ENCODE measurements around the gene LTBP2. TPM values are rescaled to one million over a fixed set of nuclear protein-coding genes. Genes with fewer than 3 reads are reported as not detected.

The LTBP2 gene
- total and polyA plus RNA-seq, 2 of the 13 experiments (the other 11 are each of a cell fraction or from before 2014, with no cell fraction given): 0.20 to 0.41 TPM

- TF ChIP-seq ZNF607 (CRISPR knock-in tag; IDR thresholded peaks at IDR 0.05; ENCODE audit: borderline replicate concordance): no peak
- TF ChIP-seq RFX1 (IDR thresholded peaks at IDR 0.05): no peak
- no peak for TF ChIP-seq BRCA1 (CRISPR knock-in tag; IDR thresholded peaks at IDR 0.05)
- no peak for TF ChIP-seq ZNF275 (CRISPR knock-in tag; IDR thresholded peaks at IDR 0.05; ENCODE audit: borderline replicate concordance)
- no peak for TF ChIP-seq GABPB1 (CRISPR knock-in tag; IDR thresholded peaks at IDR 0.05)
- TF ChIP-seq FOXA1 (IDR thresholded peaks at IDR 0.05): no peak
- no peak; the same call in 1 of the 2 replicates for TF ChIP-seq FOXA1 (CRISPR knock-in tag; IDR thresholded peaks at IDR 0.05)
- no peak for TF ChIP-seq ZBTB44 (CRISPR knock-in tag; IDR thresholded peaks at IDR 0.05)
- TF ChIP-seq HCFC1 (IDR thresholded peaks at IDR 0.05; ENCODE audit: low read depth, low read length): no peak
- TF ChIP-seq TEAD3 (CRISPR knock-in tag; optimal IDR thresholded peaks at IDR 0.05; ENCODE audit: borderline replicate concordance): peak; percentile 49
- TF ChIP-seq, protein P1, sequence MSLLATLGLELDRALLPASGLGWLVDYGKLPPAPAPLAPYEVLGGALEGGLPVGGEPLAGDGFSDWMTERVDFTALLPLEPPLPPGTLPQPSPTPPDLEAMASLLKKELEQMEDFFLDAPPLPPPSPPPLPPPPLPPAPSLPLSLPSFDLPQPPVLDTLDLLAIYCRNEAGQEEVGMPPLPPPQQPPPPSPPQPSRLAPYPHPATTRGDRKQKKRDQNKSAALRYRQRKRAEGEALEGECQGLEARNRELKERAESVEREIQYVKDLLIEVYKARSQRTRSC (CRISPR knock-in tag; IDR thresholded peaks at IDR 0.05; ENCODE audit: low read depth): no peak
- TF ChIP-seq, protein P2, sequence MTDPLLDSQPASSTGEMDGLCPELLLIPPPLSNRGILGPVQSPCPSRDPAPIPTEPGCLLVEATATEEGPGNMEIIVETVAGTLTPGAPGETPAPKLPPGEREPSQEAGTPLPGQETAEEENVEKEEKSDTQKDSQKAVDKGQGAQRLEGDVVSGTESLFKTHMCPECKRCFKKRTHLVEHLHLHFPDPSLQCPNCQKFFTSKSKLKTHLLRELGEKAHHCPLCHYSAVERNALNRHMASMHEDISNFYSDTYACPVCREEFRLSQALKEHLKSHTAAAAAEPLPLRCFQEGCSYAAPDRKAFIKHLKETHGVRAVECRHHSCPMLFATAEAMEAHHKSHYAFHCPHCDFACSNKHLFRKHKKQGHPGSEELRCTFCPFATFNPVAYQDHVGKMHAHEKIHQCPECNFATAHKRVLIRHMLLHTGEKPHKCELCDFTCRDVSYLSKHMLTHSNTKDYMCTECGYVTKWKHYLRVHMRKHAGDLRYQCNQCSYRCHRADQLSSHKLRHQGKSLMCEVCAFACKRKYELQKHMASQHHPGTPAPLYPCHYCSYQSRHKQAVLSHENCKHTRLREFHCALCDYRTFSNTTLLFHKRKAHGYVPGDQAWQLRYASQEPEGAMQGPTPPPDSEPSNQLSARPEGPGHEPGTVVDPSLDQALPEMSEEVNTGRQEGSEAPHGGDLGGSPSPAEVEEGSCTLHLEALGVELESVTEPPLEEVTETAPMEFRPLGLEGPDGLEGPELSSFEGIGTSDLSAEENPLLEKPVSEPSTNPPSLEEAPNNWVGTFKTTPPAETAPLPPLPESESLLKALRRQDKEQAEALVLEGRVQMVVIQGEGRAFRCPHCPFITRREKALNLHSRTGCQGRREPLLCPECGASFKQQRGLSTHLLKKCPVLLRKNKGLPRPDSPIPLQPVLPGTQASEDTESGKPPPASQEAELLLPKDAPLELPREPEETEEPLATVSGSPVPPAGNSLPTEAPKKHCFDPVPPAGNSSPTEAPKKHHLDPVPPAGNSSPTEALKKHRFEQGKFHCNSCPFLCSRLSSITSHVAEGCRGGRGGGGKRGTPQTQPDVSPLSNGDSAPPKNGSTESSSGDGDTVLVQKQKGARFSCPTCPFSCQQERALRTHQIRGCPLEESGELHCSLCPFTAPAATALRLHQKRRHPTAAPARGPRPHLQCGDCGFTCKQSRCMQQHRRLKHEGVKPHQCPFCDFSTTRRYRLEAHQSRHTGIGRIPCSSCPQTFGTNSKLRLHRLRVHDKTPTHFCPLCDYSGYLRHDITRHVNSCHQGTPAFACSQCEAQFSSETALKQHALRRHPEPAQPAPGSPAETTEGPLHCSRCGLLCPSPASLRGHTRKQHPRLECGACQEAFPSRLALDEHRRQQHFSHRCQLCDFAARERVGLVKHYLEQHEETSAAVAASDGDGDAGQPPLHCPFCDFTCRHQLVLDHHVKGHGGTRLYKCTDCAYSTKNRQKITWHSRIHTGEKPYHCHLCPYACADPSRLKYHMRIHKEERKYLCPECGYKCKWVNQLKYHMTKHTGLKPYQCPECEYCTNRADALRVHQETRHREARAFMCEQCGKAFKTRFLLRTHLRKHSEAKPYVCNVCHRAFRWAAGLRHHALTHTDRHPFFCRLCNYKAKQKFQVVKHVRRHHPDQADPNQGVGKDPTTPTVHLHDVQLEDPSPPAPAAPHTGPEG (CRISPR knock-in tag; IDR thresholded peaks at IDR 0.05): no peak
- no peak for TF ChIP-seq REPIN1 (CRISPR knock-in tag; IDR thresholded peaks at IDR 0.05; ENCODE audit: borderline replicate concordance, low read depth)
- TF ChIP-seq ZNF20 (CRISPR knock-in tag; IDR thresholded peaks at IDR 0.05): no peak
- no peak for TF ChIP-seq ZNF709 (CRISPR knock-in tag; IDR thresholded peaks at IDR 0.05)
These were observed 6.3 kb upstream of the LTBP2 start (continued) for GRCh38 chr14:74618078-74618952.

Measured in HepG2 (cell line).